HG03280 (cell line): ENCODE measurements around the gene PRR23B.

ENCODE experiments used
- ATAC-seq: cut with Tn5 transposase; IDR thresholded peaks from one replicate; pipeline ENCODE4 v1.9.1; 2021; ENCODE audit warnings: mild to moderate bottlenecking, moderate library complexity; ENCODE audit not compliant: unreplicated experiment

Gene PRR23B

GRCh38 chr3:138975351-138975750 is 45.4 kb downstream of the PRR23B start:
- ATAC-seq: no peak

DNA sequence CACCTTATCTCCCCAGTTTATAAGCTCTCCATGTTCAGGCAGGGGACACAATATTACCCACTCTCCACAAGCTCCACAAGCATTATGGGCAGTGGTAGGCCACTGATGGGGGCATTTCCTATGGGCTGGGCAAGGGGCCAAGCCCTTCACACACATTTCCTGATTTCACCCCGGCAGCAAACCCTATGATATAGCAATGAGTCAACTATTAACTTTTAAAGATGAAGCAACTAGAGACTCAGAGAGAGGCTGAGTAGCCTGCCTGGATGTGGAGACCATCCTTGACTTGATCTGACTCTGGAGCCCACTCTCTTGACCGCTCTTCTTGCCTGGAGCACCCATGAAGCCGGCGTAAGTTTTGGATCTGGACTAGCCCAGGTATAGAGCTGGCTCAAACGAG is 46.3 kb downstream of the PRR23B start:
- ATAC-seq: no peak

DNA sequence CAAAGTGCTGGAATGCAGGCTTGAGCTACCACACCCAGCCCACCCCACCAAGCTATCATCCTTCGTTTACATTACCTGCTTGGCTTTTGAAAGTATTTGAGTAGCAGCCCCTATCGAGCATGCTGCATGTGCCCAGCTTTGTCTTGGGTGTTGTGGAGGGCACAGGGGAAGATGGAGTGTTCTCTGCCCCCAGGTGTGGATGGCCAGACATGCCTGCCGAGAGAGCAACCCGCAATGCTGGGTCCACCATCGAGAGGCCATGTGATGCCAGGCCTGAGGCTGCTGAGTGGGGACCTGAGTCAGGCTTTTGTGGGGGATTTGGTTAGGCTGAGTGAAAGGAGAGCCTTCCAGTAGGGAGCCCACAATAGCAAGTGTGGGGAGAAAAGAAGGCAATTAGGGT is 47.8 kb downstream of the PRR23B start:
- ATAC-seq: no peak

DNA sequence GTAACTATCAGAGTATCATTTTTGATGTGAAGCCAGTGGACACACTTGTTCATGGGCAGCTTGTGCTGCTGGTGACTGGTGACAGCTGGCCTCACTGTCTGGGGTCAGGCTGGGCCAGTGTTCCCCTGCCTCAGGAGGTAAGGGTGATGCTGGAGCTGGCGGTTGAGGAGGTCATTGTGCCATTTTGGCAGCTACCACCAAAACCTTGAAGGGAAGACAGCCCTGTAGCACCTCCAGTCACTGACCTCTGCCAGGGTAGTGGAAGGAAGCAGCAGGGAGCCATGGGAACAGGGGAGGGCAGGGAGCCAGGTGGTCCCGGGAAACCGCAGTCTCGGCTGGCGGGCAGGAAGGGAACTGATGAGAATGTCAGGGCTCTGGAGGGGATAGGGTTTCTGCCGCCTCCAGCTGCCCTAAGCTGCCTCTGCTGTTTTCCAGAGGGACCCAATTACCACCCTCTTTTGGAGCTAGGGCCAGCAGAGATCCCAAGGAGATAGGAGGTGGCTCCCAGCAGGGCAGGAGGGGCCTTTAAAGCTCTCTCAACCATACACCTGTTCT is 48.9 kb downstream of the PRR23B start:
- ATAC-seq: no peak
